Esophagus (tissue), 2 donors: ENCODE data around the gene HPS4. TPM values are rescaled to one million over a fixed set of nuclear protein-coding genes. Genes with fewer than 3 reads are reported as not detected.
"Not testable (repeated sequence)": the region's sequence is repeated elsewhere in the genome, so short reads cannot be mapped to it uniquely, and the experiment has no call there.

Source experiments
- H3K27ac ChIP-seq, 2 donors: one replicate each; pipeline ENCODE4 v1.5.1; 2013; ENCODE audit warnings: low read depth in 2 of 2, mild to moderate bottlenecking in 2 of 2, inconsistent platforms in 1 of 2, low read length in 1 of 2, moderate library complexity in 1 of 2
- H3K27me3 ChIP-seq, 2 donors: one replicate each; pipeline ENCODE4 v1.6.1; 2013; ENCODE audit warnings: low read length in 2 of 2, control low read depth in 1 of 2, mild to moderate bottlenecking in 1 of 2; ENCODE audit not compliant: insufficient read depth in 2 of 2, control insufficient read depth in 1 of 2
- H3K36me3 ChIP-seq, 2 donors: one replicate each; pipeline ENCODE4 v1.6.1; 2013; ENCODE audit warnings: low read length in 1 of 2; ENCODE audit not compliant: control insufficient read depth in 2 of 2, insufficient read depth in 2 of 2
- H3K4me1 ChIP-seq, 2 donors: one replicate each; pipeline ENCODE4 v1.6.1; 2013; ENCODE audit warnings: low read length in 1 of 2; ENCODE audit not compliant: control insufficient read depth in 2 of 2, insufficient read depth in 2 of 2
- H3K4me3 ChIP-seq, 2 donors: one replicate each; pipeline ENCODE4 v1.5.1; 2013; ENCODE audit warnings: low read length in 2 of 2, mild to moderate bottlenecking in 2 of 2, low read depth in 1 of 2, moderate library complexity in 1 of 2
- H3K9me3 ChIP-seq, 2 donors: one replicate each; pipeline ENCODE4 v1.6.1; 2013; ENCODE audit warnings: mild to moderate bottlenecking in 2 of 2, low read depth in 1 of 2, low read length in 1 of 2, moderate library complexity in 1 of 2; ENCODE audit not compliant: control insufficient read depth in 2 of 2, insufficient read depth in 1 of 2
- WGBS, 2 donors: extraction: QIAGEN DNeasy Blood & Tissue Kit; methylation state at CpG; one replicate each; pipeline ENCODE4 v1.1.7; 2013; 5-methylcytosine and 5-hydroxymethylcytosine counted together
- polyA plus RNA-seq, 2 donors: library from polyadenylated mRNA; stranded (reverse); fragments of 200-250 nt; gene quantifications; one replicate each; pipeline ENCODE4 v1.2.3, GENCODE V29; 2013
- donor health status: healthy with polysubstance abuse.
- donor health status: Bipolar disorder and iron deficiency.

The HPS4 gene
- polyA plus RNA-seq: 10 to 100 TPM; 14.8 TPM

GRCh38 chr22:26483439-26484359 lies at the start of gene HPS4, which contains the start of gene SRRD:
TSS of gene HPS4 (minus strand) at chr22:26483783. CDS start at chr22:26481762, 2,021 bp downstream.
TSS of gene SRRD (plus strand) at chr22:26483877. CDS start at chr22:26483891, 14 bp downstream.
- H3K36me3 ChIP-seq: peaks cover 4% of the 10 kb centered on the region in 2 donors
- peak within 1 kb of the TSS; percentile 90 to 91 for H3K27ac ChIP-seq
- WGBS, 2 donors: 0% methylated on average over 73 to 85 of the region's 85 CpGs
- H3K27me3 ChIP-seq: no peaks in the 10 kb centered on the region
- H3K4me3 ChIP-seq: peak within 1 kb of the TSS; percentile 72 to 84
- no peaks in the 10 kb centered on the region for H3K9me3 ChIP-seq
- peaks cover 0 to 13% of the 10 kb centered on the region in 2 donors for H3K4me1 ChIP-seq

DNA sequence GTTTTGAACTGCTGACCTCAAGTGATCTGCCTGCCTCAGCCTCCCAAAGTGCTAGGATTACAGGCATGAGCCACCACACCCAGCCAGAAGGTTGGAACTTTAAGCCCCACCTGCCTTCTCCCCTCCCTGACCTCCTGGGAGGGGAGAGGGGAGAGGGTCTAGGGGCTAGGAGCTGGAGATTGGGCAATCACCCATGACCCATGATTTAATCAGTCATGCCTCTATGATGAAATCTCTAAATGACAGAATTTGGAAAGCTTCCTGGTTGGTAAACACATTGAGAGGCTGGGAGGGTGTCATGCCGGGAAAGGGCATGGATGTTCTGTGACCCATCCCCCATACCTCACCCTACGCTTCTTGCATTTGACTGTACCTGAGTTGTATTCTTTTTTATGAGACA lies 45.8 kb upstream of the HPS4 start:
- 48 to 69% methylated on average over 2 of the region's 2 CpGs for WGBS, 2 donors
- Histone ChIP-seq H3K27me3 (no peaks in the 10 kb centered on the region), H3K4me1 (peaks cover 0 to 3% of the 10 kb centered on the region in 2 donors), H3K36me3 (peaks cover 4 to 12% of the 10 kb centered on the region in 2 donors), H3K4me3 (no peak overlapping the region), H3K27ac (peak overlapping the region in 1 of 2 donors; percentile 34), H3K9me3 (no peaks in the 10 kb centered on the region)

GRCh38 chr22:26528518-26528917 lies 44.9 kb upstream of the HPS4 start:
- H3K27me3 ChIP-seq, H3K4me3 ChIP-seq, H3K27ac ChIP-seq, H3K9me3 ChIP-seq, H3K4me1 ChIP-seq: not testable (repeated sequence)
- H3K36me3 ChIP-seq: peaks cover 4 to 12% of the 10 kb centered on the region in 2 donors
- WGBS, 2 donors: 87 to 92% methylated on average over 9 of the region's 9 CpGs

GRCh38 chr22:26527574-26528465 lies 44.2 kb upstream of the HPS4 start:
- no peaks in the 10 kb centered on the region for H3K4me1 ChIP-seq
- H3K27ac ChIP-seq: no peak overlapping the region
- H3K36me3 ChIP-seq: peaks cover 4 to 12% of the 10 kb centered on the region in 2 donors
- H3K9me3 ChIP-seq: no peaks in the 10 kb centered on the region
- 72 to 81% methylated on average over 15 of the region's 15 CpGs for WGBS, 2 donors
- no peak overlapping the region for H3K4me3 ChIP-seq
- no peaks in the 10 kb centered on the region for H3K27me3 ChIP-seq

DNA sequence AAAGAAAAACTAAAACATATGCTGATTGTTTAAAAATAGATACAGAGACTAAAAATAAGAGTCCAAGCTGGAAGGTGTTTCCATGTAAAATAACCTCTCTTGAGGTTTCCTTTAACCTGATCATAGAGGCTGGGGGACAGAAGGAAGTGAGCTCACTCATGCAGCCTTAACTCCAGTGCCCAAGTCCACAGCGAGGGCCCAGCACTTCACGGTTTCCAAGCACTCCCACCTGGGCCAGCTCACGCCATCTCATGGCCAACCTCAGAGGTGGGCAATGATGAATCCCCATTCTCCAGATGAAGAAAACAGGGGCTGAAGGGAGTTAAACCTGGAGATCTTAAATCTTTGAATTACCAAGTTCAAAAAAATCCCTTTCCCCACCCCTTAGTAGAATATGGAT lies 43.6 kb upstream of the HPS4 start:
- peaks cover 4 to 9% of the 10 kb centered on the region in 2 donors for H3K36me3 ChIP-seq
- no peak overlapping the region for H3K4me3 ChIP-seq
- no peaks in the 10 kb centered on the region for H3K27me3 ChIP-seq
- H3K4me1 ChIP-seq: no peaks in the 10 kb centered on the region
- H3K9me3 ChIP-seq: no peaks in the 10 kb centered on the region
- WGBS, 2 donors: 50 to 76% methylated on average over 3 of the region's 3 CpGs
- H3K27ac ChIP-seq: no peak overlapping the region

GRCh38 chr22:26525946-26526564 lies 42.5 kb upstream of the HPS4 start:
- H3K4me3 ChIP-seq: no peak overlapping the region
- peaks cover 0 to 6% of the 10 kb centered on the region in 2 donors for H3K36me3 ChIP-seq
- H3K4me1 ChIP-seq: no peaks in the 10 kb centered on the region
- H3K27ac ChIP-seq: no peak overlapping the region
- 86 to 89% methylated on average over 7 of the region's 7 CpGs for WGBS, 2 donors
- no peaks in the 10 kb centered on the region for H3K9me3 ChIP-seq
- H3K27me3 ChIP-seq: no peaks in the 10 kb centered on the region

DNA sequence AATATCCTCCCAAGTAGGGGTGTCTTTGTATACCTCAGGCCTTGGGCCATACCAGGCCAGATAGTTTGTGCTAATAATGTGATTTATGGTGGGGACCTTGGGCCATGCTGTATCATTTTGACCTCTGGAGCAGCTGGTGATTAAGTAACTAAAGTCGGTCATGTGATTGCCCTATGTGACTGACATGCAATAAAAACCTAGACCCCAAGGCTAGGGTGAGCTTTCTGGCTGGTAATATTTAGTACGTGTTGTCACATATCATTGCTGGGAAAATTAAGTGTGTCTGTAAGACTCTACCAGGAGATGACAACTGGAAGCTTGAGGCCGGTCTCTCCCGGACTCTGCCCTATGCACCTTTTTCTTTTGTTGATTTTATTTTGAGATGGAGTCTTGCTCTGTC lies 41.3 kb upstream of the HPS4 start:
- peaks cover 0 to 6% of the 10 kb centered on the region in 2 donors for H3K36me3 ChIP-seq
- no peaks in the 10 kb centered on the region for H3K4me1 ChIP-seq
- H3K9me3 ChIP-seq: no peaks in the 10 kb centered on the region
- no peak overlapping the region for H3K27ac ChIP-seq
- WGBS, 2 donors: 68 to 89% methylated on average over 4 of the region's 4 CpGs
- no peak overlapping the region for H3K4me3 ChIP-seq
- no peaks in the 10 kb centered on the region for H3K27me3 ChIP-seq

- Histone ChIP-seq H3K4me3 (no peak overlapping the region), H3K27ac (no peak overlapping the region), H3K36me3 (peaks cover 0 to 3% of the 10 kb centered on the region in 2 donors), H3K4me1 (no peaks in the 10 kb centered on the region), H3K27me3 (no peaks in the 10 kb centered on the region), H3K9me3 (no peaks in the 10 kb centered on the region)
- 90% methylated on average over 4 of the region's 4 CpGs for WGBS, 2 donors
These were observed 39.0 kb upstream of the HPS4 start for GRCh38 chr22:26522592-26522991.

- no peaks in the 10 kb centered on the region for H3K9me3 ChIP-seq
- no peaks in the 10 kb centered on the region for H3K36me3 ChIP-seq
- H3K27me3 ChIP-seq: no peaks in the 10 kb centered on the region
- 91 to 95% methylated on average over 2 of the region's 2 CpGs for WGBS, 2 donors
- H3K4me3 ChIP-seq: no peak overlapping the region
- H3K4me1 ChIP-seq: no peaks in the 10 kb centered on the region
- H3K27ac ChIP-seq: no peak overlapping the region
These were observed 38.4 kb upstream of the HPS4 start for GRCh38 chr22:26522012-26522411.
